A549 (cell line): ENCODE results near the gene SEMA4B.
A peak's percentile ranks its signal among the peaks of the same experiment; 100 is the strongest.

ENCODE experiments used
- CBX8 ChIP-seq: fragments of 200-600 bp; sonication (generic); IDR thresholded peaks from 2 replicates; pipeline ENCODE4 v1.6.1; 2016
- JUNB ChIP-seq: fragments of >200 bp; sonication (Bioruptor Twin); formaldehyde crosslinking; IDR thresholded peaks from 2 replicates; pipeline ENCODE4 v1.6.1; 2016
- POLR2A ChIP-seq: IDR thresholded peaks from 2 replicates; pipeline ENCODE4 v1.6.1; 2012; ENCODE audit warnings: mild to moderate bottlenecking, low read length
- RNF2 ChIP-seq: fragments of 200-600 bp; sonication (generic); IDR thresholded peaks from 2 replicates; pipeline ENCODE4 v1.6.1; 2016; ENCODE audit warnings: low read depth, mild to moderate bottlenecking, antibody characterized with exemption, moderate library complexity, borderline replicate concordance
- TF ChIP-seq, protein P1 (sequence below): fragments of >200 bp; sonication (Bioruptor Twin); formaldehyde crosslinking; IDR thresholded peaks from 3 replicates; pipeline ENCODE4 v1.5.1; 2016
- TF ChIP-seq, protein P2 (sequence below): fragments of 450-650 bp; IDR thresholded peaks from 2 replicates; pipeline ENCODE4 v1.6.1; 2014; ENCODE audit warnings: antibody characterized with exemption

DNA sequence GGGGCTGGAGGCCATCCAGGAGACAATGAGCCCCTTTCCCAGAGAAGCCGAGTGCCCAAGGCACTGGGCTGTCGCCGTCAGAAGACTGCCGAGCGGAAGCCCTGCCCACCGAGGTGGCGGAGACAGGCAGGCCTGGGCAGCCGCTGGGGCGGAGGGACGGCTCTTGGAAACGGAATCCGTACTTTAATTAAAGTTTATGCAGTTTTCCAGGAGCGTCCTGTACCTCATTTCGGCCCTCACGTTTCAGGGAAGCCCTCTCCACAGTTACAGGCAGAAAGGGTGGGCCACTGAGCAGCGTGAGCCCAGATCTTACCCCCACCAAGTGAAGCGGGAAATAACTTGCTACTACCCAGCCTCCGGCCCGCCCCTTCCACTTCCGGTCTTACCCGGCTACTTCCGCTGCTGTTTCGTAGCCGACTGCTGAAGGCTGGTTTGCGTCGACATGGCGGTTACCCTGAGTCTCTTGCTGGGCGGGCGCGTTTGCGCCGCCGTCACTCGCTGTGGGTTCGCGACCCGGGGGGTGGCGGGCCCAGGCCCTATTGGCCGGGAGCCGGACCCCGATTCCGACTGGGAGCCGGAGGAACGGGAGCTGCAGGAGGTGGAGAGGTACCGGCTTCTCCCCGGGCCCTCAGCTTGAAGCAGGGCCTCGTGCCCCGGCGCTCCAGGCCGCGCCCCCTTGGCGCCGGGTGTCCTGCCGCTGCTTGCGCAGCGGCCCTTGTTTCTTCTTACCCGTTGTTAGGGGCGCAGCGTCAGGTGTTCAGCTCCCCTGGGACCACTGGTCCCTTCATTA, 64.3 kb downstream of the SEMA4B start, which contains the start of gene NGRN:
- TF ChIP-seq, protein P1, sequence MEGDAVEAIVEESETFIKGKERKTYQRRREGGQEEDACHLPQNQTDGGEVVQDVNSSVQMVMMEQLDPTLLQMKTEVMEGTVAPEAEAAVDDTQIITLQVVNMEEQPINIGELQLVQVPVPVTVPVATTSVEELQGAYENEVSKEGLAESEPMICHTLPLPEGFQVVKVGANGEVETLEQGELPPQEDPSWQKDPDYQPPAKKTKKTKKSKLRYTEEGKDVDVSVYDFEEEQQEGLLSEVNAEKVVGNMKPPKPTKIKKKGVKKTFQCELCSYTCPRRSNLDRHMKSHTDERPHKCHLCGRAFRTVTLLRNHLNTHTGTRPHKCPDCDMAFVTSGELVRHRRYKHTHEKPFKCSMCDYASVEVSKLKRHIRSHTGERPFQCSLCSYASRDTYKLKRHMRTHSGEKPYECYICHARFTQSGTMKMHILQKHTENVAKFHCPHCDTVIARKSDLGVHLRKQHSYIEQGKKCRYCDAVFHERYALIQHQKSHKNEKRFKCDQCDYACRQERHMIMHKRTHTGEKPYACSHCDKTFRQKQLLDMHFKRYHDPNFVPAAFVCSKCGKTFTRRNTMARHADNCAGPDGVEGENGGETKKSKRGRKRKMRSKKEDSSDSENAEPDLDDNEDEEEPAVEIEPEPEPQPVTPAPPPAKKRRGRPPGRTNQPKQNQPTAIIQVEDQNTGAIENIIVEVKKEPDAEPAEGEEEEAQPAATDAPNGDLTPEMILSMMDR = no peak
- TF ChIP-seq JUNB (no peak), POLR2A (peak; percentile 95), CBX8 (no peak), RNF2 (no peak; the same call in 1 of the 2 replicates)
- TF ChIP-seq, protein P2, sequence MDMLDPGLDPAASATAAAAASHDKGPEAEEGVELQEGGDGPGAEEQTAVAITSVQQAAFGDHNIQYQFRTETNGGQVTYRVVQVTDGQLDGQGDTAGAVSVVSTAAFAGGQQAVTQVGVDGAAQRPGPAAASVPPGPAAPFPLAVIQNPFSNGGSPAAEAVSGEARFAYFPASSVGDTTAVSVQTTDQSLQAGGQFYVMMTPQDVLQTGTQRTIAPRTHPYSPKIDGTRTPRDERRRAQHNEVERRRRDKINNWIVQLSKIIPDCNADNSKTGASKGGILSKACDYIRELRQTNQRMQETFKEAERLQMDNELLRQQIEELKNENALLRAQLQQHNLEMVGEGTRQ = no peak; the same call in 1 of the 2 replicates
